NB4 (cell line): ENCODE data around the gene S1PR5.

Experiments
- DNase-seq: peaks from one replicate; pipeline ENCODE4 v3.0.0; 2010; ENCODE audit warnings: low read depth
- H3K4me3 ChIP-seq: one replicate; pipeline ENCODE4 v1.5.1; 2011; ENCODE audit warnings: mild to moderate bottlenecking, low read depth, low read length, moderate library complexity
- MYC ChIP-seq: IDR thresholded peaks from 2 replicates; pipeline ENCODE4 v1.6.1; 2011; ENCODE audit warnings: low read depth, low read length
- POLR2A ChIP-seq: IDR thresholded peaks from 2 replicates; pipeline ENCODE4 v1.6.1; 2011; ENCODE audit warnings: mild to moderate bottlenecking; ENCODE audit not compliant: insufficient read length; ENCODE audit errors: extremely low read depth
- TF ChIP-seq, protein P1 (sequence below): IDR thresholded peaks from 2 replicates; pipeline ENCODE4 v1.6.1; 2011; ENCODE audit warnings: low read depth, low read length
- TF ChIP-seq, protein P2 (sequence below): IDR thresholded peaks from one replicate; pipeline ENCODE4 v1.5.1; 2012; ENCODE audit warnings: low read depth, low read length

S1PR5 gene

DNA sequence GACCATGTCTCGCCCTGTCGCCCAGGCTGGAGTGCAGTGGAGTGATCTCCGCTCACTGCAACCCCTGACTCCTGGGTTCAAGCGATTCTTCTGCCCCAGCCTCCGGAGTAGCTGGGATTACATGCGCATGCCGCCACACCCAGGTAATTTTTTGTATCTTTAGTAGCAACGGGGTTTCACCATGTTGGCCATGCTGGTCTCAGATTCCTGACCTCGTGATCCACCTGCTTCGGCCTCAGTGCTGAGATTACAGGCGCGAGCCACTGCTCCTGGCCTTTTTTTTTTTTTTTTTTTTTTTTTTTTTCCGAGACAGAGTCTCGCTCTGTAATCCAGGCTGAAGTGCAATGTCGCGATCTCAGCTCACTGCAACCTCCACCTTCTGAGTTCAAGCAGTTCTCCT, 9.2 kb downstream of the S1PR5 start:
- TF ChIP-seq MYC = no peak
- TF ChIP-seq, protein P1, sequence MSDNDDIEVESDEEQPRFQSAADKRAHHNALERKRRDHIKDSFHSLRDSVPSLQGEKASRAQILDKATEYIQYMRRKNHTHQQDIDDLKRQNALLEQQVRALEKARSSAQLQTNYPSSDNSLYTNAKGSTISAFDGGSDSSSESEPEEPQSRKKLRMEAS = no peak
- no peak for TF ChIP-seq POLR2A
- TF ChIP-seq, protein P2, sequence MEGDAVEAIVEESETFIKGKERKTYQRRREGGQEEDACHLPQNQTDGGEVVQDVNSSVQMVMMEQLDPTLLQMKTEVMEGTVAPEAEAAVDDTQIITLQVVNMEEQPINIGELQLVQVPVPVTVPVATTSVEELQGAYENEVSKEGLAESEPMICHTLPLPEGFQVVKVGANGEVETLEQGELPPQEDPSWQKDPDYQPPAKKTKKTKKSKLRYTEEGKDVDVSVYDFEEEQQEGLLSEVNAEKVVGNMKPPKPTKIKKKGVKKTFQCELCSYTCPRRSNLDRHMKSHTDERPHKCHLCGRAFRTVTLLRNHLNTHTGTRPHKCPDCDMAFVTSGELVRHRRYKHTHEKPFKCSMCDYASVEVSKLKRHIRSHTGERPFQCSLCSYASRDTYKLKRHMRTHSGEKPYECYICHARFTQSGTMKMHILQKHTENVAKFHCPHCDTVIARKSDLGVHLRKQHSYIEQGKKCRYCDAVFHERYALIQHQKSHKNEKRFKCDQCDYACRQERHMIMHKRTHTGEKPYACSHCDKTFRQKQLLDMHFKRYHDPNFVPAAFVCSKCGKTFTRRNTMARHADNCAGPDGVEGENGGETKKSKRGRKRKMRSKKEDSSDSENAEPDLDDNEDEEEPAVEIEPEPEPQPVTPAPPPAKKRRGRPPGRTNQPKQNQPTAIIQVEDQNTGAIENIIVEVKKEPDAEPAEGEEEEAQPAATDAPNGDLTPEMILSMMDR = no peak
- H3K4me3 ChIP-seq = no peak overlapping the region
- DNase-seq = no peak

DNA sequence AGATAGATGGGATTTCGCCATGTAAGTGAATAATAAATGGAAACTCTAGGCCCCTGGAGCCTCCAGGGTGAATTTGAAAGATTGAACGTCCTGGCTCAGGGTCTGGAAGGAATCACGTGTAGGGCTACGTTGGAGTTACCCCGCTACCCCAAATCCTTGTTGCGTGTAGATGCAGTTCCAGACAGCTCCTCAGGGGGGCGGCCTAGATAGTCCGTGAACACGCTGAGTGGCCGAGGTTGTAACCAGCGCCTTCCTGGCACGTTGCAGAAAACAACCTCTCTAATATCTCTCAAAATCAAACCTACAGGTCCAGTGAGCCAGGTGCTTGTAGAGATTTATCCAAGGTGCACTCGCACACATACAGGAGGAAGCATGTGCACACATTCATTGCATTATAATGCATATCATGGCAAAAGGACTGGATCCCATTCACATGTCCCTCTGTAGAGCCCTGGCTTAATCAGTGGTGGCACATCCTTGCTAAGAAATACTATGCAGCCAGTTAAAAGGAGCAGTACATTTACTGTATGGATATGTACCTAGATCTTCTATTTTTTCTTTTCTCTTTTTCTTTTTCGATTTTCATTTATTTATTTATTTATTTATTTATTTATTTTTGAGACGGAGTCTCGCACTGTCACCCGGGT, 11.5 kb downstream of the S1PR5 start:
- H3K4me3 ChIP-seq = no peak overlapping the region
- TF ChIP-seq, protein P2 = peak; percentile 100
- TF ChIP-seq, protein P1 = peak; percentile 95
- no peak for TF ChIP-seq POLR2A
- peak; percentile 97 for TF ChIP-seq MYC
- peak; percentile 94 for DNase-seq

DNA sequence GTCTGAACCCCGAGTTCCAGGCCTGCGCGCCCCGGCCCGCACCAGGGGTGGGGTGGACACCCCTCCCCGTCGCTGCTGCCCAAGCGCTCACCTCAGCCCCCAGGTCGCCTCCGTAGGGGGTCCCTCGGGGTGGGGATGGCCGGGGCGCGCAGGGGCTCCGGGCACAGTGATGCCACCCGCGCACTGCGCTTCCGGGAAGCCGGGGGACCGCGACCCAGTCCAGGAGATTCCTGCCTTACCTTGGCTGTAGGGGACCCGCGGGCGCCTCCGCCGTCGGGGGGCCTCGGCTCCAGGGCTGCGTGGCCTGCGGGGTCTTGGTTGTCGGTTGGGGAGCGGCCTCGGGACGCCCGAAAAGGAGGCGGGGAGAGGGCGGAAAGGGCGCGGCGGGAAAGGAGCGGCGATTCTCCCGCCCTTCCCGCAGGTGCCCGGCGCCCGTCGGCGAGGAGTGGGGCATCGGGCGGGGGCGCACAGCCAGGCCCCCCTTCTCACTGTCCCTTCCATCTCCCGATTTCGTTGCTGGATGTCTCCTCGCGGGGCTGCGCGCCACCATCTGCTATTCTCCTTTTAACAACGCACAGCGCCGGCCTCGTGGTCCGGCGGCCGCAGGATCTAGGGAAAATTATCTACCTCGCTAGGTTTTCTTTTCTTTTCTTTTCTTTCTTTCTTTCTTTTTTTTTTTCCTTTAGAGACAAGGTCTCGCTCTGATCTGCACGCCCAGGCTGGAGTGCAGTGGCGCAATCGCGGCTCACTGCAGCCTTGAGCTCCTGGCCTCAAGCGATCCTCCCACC, 14.1 kb downstream of the S1PR5 start, which contains the start of gene KEAP1:
Gene KEAP1, minus strand, starts transcription at position 355 of the 788 bp plus-strand sequence. CDS start 3,323 bp downstream, outside the sequence.
- peak; percentile 89 for DNase-seq
- TF ChIP-seq, protein P2 = peak; percentile 7
- TF ChIP-seq, protein P1 = peak; percentile 77
- TF ChIP-seq POLR2A = no peak
- TF ChIP-seq MYC = no peak; the same call in 1 of the 2 replicates
- H3K4me3 ChIP-seq = peak within 1 kb of the TSS; percentile 95

DNA sequence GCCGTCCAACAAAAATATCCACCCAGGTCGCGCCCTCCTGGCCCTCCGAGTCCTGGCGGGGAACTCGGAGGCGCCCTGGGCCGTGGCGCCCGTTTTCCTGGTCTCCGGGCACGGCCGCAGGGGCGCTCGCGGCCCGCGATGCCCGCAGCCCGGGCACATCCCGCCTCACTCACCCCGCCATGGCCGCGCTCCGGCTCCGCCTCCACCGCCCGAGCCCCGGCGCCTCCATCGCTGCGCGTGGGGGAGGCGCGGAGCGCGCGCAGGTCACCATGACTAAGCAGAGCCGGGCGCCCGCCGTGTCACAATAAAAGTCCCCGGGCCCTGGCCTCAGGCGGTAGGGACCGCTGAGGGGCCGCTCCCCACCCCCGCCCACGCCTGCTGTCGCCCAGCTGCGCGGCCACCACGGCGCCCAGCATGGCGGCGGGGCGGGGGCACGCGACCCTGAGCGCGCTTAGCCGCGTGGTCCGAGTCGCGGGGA, 14.7 kb downstream of the S1PR5 start:
- DNase-seq = peak; percentile 100
- peak; percentile 100 for TF ChIP-seq MYC
- TF ChIP-seq, protein P2 = no peak
- TF ChIP-seq, protein P1 = peak; percentile 95
- peak; percentile 98 for TF ChIP-seq POLR2A
- peak overlapping the region; percentile 95 for H3K4me3 ChIP-seq

DNA sequence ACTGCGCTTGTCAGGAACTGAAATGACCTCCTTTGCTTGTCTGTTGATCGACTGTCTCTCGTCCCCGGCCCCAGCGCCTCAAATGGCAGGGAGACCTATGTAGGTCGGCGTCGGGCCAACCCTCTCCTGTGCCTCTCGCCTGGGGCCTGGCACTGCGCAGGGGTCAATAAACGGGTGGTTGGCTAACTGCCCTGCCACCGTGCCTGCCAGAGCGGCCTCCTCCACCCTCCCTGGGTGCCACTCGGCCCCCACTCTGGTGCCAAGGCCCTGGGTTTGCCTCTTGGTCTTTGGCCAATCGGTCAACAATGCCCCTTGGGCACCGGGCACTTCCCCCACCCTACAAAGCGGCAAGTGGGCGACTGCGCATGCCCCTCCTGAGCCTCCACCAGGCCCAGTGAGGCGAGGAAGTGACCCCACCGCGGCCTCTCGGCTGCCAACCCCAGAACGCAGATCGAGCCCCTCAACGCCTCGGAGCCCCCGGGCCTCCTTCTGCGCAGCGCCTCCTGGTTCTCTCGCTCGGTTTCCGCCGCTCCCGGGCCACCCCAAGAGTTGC, 15.2 kb downstream of the S1PR5 start:
- peak; percentile 86 for DNase-seq
- TF ChIP-seq MYC = no peak
- TF ChIP-seq, protein P2 = peak; percentile 2
- TF ChIP-seq, protein P1 = peak; percentile 35; the same call in 1 of the 2 replicates
- peak; percentile 64 for TF ChIP-seq POLR2A
- H3K4me3 ChIP-seq = peak overlapping the region; percentile 95
